ENCODE measurements around the gene DNM1L.
A peak's percentile ranks its signal among the peaks of the same experiment; 100 is the strongest.

DNA sequence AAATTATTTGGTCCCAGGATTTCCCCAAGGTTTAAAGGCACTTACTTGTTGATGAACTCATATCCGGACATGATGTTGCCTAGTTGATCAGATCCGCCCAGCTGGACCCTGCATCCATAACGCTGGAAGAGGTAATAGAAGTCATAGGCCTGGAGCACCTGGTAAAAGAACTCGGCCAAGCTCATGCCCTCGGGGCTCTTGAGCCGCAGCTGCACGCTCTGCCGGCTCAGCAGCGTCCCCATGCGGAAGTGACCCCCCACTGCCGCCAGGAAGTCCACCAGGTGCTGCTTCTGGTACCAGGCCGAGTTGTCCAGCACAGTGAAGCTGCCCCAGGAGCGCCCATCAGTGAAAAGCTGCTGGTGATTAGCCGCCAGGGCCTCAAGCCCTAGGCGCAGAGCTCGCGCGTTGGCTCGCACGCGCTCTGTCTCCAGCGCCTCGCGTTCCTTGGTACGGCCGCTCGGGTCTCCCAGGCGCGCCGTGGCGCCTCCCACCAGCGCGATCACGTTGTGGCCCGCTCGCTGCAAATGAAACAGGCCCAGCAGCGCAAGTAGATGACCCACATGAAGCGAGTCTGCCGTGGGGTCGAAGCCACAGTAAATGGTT, 76.1 kb downstream of the DNM1L start:
- TF ChIP-seq, protein P1, sequence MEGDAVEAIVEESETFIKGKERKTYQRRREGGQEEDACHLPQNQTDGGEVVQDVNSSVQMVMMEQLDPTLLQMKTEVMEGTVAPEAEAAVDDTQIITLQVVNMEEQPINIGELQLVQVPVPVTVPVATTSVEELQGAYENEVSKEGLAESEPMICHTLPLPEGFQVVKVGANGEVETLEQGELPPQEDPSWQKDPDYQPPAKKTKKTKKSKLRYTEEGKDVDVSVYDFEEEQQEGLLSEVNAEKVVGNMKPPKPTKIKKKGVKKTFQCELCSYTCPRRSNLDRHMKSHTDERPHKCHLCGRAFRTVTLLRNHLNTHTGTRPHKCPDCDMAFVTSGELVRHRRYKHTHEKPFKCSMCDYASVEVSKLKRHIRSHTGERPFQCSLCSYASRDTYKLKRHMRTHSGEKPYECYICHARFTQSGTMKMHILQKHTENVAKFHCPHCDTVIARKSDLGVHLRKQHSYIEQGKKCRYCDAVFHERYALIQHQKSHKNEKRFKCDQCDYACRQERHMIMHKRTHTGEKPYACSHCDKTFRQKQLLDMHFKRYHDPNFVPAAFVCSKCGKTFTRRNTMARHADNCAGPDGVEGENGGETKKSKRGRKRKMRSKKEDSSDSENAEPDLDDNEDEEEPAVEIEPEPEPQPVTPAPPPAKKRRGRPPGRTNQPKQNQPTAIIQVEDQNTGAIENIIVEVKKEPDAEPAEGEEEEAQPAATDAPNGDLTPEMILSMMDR (IDR thresholded peaks at IDR 0.05): peak; percentile 59 to 73 (median 69)
- no peak for TF ChIP-seq POLR2A (IDR thresholded peaks at IDR 0.05)

All from Peyer's patch (tissue), 4 donors.